SU-DHL-6 (cell line): ENCODE measurements around the gene CABP4.

ENCODE experiments used
- H2AFZ ChIP-seq: fragments of 200-600 bp; sonication (generic); 2 replicates; pipeline ENCODE4 v1.6.1; 2014; ENCODE audit warnings: low read depth, mild to moderate bottlenecking, moderate library complexity, mixed read lengths, antibody characterized with exemption, low read length; ENCODE audit not compliant: severe bottlenecking
- H3F3A ChIP-seq: fragments of 200-600 bp; shearing (Covaris generic); 2 replicates; pipeline ENCODE4 v1.6.0; 2016; ENCODE audit warnings: antibody characterized with exemption, mild to moderate bottlenecking; ENCODE audit not compliant: insufficient read depth
- H3K27ac ChIP-seq: fragments of 200-600 bp; sonication (generic); 2 replicates; pipeline ENCODE4 v1.5.1; 2016; ENCODE audit warnings: low read depth, mild to moderate bottlenecking, low read length, moderate library complexity, mixed read lengths
- H3K27me3 ChIP-seq: fragments of 200-600 bp; sonication (generic), shearing (Covaris generic); 2 replicates; pipeline ENCODE4 v1.6.0; 2014; ENCODE audit warnings: mild to moderate bottlenecking, low read length
- H3K36me3 ChIP-seq: fragments of 200-600 bp; sonication (generic); 2 replicates; pipeline ENCODE4 v1.6.1; 2014; ENCODE audit warnings: mild to moderate bottlenecking, low read length, mixed read lengths
- H3K4me2 ChIP-seq: fragments of 300-600, 200-600 bp; shearing (Covaris generic), sonication (generic); 2 replicates; pipeline ENCODE4 v1.6.0; 2014; ENCODE audit warnings: low read length, low read depth, mild to moderate bottlenecking; ENCODE audit not compliant: poor library complexity, severe bottlenecking
- H3K4me3 ChIP-seq: fragments of 200-600 bp; sonication (generic); 2 replicates; pipeline ENCODE4 v1.5.1; 2014; ENCODE audit warnings: antibody characterized with exemption, low read length, mild to moderate bottlenecking, mixed read lengths; ENCODE audit not compliant: insufficient read depth, poor library complexity, severe bottlenecking
- H3K79me2 ChIP-seq: fragments of 200-600 bp; sonication (generic); 2 replicates; pipeline ENCODE4 v1.6.1; 2014; ENCODE audit warnings: mild to moderate bottlenecking, low read length, moderate library complexity; ENCODE audit not compliant: insufficient read depth
- H3K9ac ChIP-seq: fragments of 200-600 bp; sonication (generic); 2 replicates; pipeline ENCODE4 v1.7.0; 2014; ENCODE audit warnings: mild to moderate bottlenecking, low read length
- H3K9me2 ChIP-seq: fragments of 200-600 bp; sonication (generic); replicated peaks from 2 replicates; pipeline ENCODE4 v1.6.1; 2014; ENCODE audit warnings: low read length; ENCODE audit not compliant: insufficient read depth
- H3K9me3 ChIP-seq: fragments of 200-600 bp; sonication (generic); 2 replicates; pipeline ENCODE4 v1.6.1; 2014; ENCODE audit warnings: low read length, mixed read lengths; ENCODE audit not compliant: insufficient read depth
- H4K20me1 ChIP-seq: fragments of 200-600 bp; sonication (generic); 2 replicates; pipeline ENCODE4 v1.6.1; 2014; ENCODE audit warnings: low read depth, mild to moderate bottlenecking, antibody characterized with exemption, low read length, moderate library complexity, mixed read lengths
- EZH2phosphoT487 ChIP-seq: fragments of 200-600 bp; sonication (generic), shearing (Covaris generic); conservative IDR thresholded peaks from 2 replicates; pipeline ENCODE4 v1.6.1; 2018; ENCODE audit warnings: mild to moderate bottlenecking, antibody characterized with exemption, low read length, moderate library complexity, mixed read lengths
- TF ChIP-seq, protein P1 (sequence below): fragments of 200-600 bp; sonication (generic); IDR thresholded peaks from one replicate; pipeline ENCODE4 v1.5.1; 2017; ENCODE audit warnings: antibody characterized with exemption, mild to moderate bottlenecking, low read length, moderate library complexity; ENCODE audit not compliant: insufficient read depth, poor library complexity, severe bottlenecking

CABP4 gene

DNA sequence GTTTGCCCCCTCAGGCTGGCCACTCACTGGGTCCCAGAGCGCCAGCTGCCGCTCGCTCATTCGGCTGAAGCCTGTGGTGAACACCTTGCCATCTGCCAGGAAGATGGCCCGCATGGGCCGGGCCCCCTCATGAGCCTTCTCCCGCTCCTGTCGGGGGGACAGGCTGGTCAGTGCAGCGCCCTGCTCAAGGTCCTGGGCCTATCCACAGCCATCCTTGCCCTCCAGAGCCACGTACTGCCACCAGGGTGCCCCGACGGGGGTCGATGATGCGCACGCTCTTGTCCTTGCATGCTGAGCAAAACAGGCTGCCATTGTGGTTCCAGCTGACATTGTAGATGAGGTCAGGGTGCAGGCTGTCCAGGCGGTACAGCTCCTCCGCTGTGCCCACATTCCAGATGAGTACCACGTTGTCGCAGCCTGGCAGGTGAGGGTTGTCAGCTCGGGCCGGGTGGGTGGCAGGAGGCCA lies 14.0 kb upstream of the CABP4 start:
- Histone ChIP-seq H3K9me2 (no peaks in the 10 kb centered on the region), H3K9me3 (no peaks in the 10 kb centered on the region), H3K9ac (peak overlapping the region; percentile 100), H3K27me3 (no peaks in the 10 kb centered on the region), H4K20me1 (no peaks in the 10 kb centered on the region), H3K4me2 (peak overlapping the region; percentile 99), H3K27ac (peak overlapping the region; percentile 100), H3F3A (peaks cover 86% of the 10 kb centered on the region), H3K79me2 (peaks cover 24% of the 10 kb centered on the region; the same call in 1 of the 2 replicates), H3K4me3 (no peak overlapping the region), H2AFZ (no peak overlapping the region), H3K36me3 (no peaks in the 10 kb centered on the region)
- TF ChIP-seq, protein P1, sequence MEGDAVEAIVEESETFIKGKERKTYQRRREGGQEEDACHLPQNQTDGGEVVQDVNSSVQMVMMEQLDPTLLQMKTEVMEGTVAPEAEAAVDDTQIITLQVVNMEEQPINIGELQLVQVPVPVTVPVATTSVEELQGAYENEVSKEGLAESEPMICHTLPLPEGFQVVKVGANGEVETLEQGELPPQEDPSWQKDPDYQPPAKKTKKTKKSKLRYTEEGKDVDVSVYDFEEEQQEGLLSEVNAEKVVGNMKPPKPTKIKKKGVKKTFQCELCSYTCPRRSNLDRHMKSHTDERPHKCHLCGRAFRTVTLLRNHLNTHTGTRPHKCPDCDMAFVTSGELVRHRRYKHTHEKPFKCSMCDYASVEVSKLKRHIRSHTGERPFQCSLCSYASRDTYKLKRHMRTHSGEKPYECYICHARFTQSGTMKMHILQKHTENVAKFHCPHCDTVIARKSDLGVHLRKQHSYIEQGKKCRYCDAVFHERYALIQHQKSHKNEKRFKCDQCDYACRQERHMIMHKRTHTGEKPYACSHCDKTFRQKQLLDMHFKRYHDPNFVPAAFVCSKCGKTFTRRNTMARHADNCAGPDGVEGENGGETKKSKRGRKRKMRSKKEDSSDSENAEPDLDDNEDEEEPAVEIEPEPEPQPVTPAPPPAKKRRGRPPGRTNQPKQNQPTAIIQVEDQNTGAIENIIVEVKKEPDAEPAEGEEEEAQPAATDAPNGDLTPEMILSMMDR = no peak
- TF ChIP-seq EZH2phosphoT487 = no peak

DNA sequence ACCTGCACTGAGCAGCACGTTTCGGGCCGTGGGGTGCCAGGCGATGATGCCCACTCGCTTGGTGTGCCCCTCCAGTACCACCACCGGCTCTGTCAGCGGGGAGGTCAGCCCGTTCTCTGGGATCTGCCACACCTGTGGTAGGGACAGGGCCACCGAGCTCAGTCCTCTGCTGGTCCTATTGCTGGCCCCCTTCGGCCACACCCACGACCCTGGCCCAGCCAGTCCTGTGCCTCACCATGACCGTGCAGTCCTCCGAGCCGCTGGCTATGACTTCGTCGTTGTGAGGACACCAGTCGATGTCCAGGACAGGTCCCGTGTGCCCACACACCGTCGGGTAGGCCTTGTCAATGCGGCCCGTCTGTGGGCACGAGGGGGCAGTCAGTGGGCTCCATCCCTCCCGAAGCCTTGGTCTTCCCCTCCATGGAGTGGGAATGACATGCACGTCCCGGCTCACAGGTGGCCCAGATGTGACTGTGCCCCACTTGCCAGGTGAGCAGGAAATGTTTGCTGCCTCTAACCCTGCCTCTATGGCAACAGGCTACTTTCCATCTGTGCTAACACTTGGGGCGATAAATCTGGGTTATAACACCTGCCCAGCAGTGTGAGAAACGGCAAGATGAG lies 13.3 kb upstream of the CABP4 start:
- Histone ChIP-seq H3K4me3 (no peak overlapping the region), H4K20me1 (no peaks in the 10 kb centered on the region), H3K36me3 (no peaks in the 10 kb centered on the region), H3K79me2 (peaks cover 18% of the 10 kb centered on the region; the same call in 1 of the 2 replicates), H2AFZ (no peak overlapping the region), H3K27me3 (no peaks in the 10 kb centered on the region), H3F3A (peaks cover 80% of the 10 kb centered on the region), H3K9ac (no peak overlapping the region), H3K27ac (peak overlapping the region; percentile 100), H3K4me2 (peak overlapping the region; percentile 73), H3K9me2 (no peaks in the 10 kb centered on the region), H3K9me3 (no peaks in the 10 kb centered on the region)
- TF ChIP-seq, protein P1 = no peak
- no peak for TF ChIP-seq EZH2phosphoT487

DNA sequence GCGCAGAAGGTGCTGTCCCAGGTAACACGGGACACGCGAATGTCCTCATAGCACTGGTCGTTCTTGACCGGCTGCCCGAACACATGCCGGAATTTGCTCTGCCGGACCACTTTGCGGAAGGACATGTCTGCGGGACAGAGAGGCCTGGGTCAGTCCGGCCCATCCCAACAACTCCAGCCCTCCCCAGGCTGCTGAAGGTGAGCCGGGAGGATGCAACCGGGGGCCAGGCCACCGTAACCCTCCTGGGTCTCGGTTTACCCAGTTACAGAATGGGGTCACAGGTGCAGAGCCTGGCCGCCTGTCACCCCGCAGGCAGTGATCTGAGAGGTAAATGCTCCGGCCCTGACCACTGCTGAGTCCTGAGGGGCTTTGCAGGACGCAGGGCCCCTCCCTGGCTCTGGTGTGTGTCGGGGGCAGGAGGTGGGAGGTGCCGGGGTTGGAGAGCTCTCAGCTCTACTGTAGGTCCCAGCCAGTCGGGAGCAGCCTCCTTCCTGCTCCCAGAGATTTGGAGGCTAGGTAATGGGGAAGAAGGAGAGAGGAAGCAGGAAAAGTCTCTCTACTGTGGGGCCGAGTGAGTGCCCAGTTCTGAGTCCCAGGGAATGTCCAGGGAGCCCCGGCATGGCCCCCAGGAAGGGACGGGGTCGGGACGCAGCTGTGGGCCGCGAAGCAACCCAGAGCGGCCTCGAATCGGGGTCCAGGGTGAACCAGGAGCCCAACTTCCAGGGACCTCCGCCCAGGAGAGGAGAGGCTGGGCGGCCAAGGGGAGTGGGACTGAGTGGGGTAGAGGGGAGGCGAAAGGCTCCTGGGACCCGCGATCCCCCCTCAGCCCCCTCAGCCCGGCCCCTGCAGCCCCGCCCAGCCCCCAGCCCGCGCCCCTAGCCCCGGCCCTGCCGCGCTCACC lies 12.4 kb upstream of the CABP4 start:
- H3K4me3 ChIP-seq = peak overlapping the region; percentile 46
- no peak for TF ChIP-seq EZH2phosphoT487
- TF ChIP-seq, protein P1 = no peak
- H3K36me3 ChIP-seq = no peaks in the 10 kb centered on the region
- H3K9me2 ChIP-seq = no peaks in the 10 kb centered on the region
- no peaks in the 10 kb centered on the region for H4K20me1 ChIP-seq
- H3K27ac ChIP-seq = peak overlapping the region; percentile 100
- peak overlapping the region; percentile 73 for H3K4me2 ChIP-seq
- H3K9ac ChIP-seq = peak overlapping the region; percentile 63
- peaks cover 74% of the 10 kb centered on the region for H3F3A ChIP-seq
- no peak overlapping the region for H2AFZ ChIP-seq
- no peaks in the 10 kb centered on the region for H3K9me3 ChIP-seq
- H3K79me2 ChIP-seq = peaks cover 17% of the 10 kb centered on the region; the same call in 1 of the 2 replicates
- H3K27me3 ChIP-seq = no peaks in the 10 kb centered on the region
